Kidney epithelial cell (primary cell): ENCODE results near the gene SLC1A4. TPM values are rescaled to one million over a fixed set of nuclear protein-coding genes. Genes with fewer than 3 reads are reported as not detected.
A peak's percentile ranks its signal among the peaks of the same experiment; 100 is the strongest.
"Not testable (repeated sequence)": the region's sequence is repeated elsewhere in the genome, so short reads cannot be mapped to it uniquely, and the experiment has no call there.

ENCODE experiments used
- DNase-seq: peaks from one replicate; pipeline ENCODE4 v3.0.0-alpha.2; 2010; ENCODE audit warnings: low read depth
- H3K27me3 ChIP-seq: 2 replicates; pipeline ENCODE4 v1.6.0; 2011; ENCODE audit warnings: low read length; ENCODE audit not compliant: control insufficient read depth, insufficient read depth
- H3K36me3 ChIP-seq: 2 replicates; pipeline ENCODE4 v1.5.1; 2011; ENCODE audit warnings: low read length; ENCODE audit not compliant: control insufficient read depth, insufficient read depth
- H3K4me3 ChIP-seq: 2 replicates; pipeline ENCODE4 v1.5.1; 2011; ENCODE audit warnings: low read depth, mild to moderate bottlenecking, control low read depth, low read length
- CTCF ChIP-seq: IDR thresholded peaks from 2 replicates; pipeline ENCODE4 v1.5.1; 2011; ENCODE audit warnings: mild to moderate bottlenecking, moderate library complexity, low read length, control low read depth, inconsistent platforms; ENCODE audit not compliant: insufficient read depth, poor library complexity, severe bottlenecking
- total RNA-seq: library from RNA; depleted of rRNA; stranded (reverse); fragments of >200 nt; gene quantifications from 2 replicates; pipeline ENCODE4 v1.2.3, GENCODE V29; 2015

Gene SLC1A4
- total RNA-seq, 1 donor from 2014 or later: 45.0 TPM

GRCh38 chr2:65015731-65016130, 26.5 kb downstream of the SLC1A4 start:
- no peak for TF ChIP-seq CTCF

GRCh38 chr2:65016789-65017188, 27.6 kb downstream of the SLC1A4 start:
- no peaks in the 10 kb centered on the region for H3K36me3 ChIP-seq

More at GRCh38 chr2:65015731-65016130, 26.5 kb downstream of the SLC1A4 start:
- Histone ChIP-seq H3K27me3 (no peaks in the 10 kb centered on the region), H3K36me3 (no peaks in the 10 kb centered on the region), H3K4me3 (no peak overlapping the region)
- no peak for DNase-seq

GRCh38 chr2:65017335-65017734, 28.1 kb downstream of the SLC1A4 start:
- DNase-seq: no peak
- peak; percentile 30 for TF ChIP-seq CTCF
- no peak overlapping the region for H3K4me3 ChIP-seq
- H3K27me3 ChIP-seq: no peaks in the 10 kb centered on the region
- no peaks in the 10 kb centered on the region for H3K36me3 ChIP-seq

More at GRCh38 chr2:65016789-65017188, 27.6 kb downstream of the SLC1A4 start:
- no peak for DNase-seq
- Histone ChIP-seq H3K4me3 (no peak overlapping the region), H3K27me3 (no peaks in the 10 kb centered on the region)
- no peak for TF ChIP-seq CTCF

GRCh38 chr2:65018141-65018582, 29.0 kb downstream of the SLC1A4 start:
- no peak overlapping the region for H3K4me3 ChIP-seq
- no peaks in the 10 kb centered on the region for H3K36me3 ChIP-seq
- no peaks in the 10 kb centered on the region for H3K27me3 ChIP-seq
- no peak for TF ChIP-seq CTCF
- no peak for DNase-seq

- no peaks in the 10 kb centered on the region for H3K36me3 ChIP-seq
- H3K4me3 ChIP-seq: no peak overlapping the region
- no peaks in the 10 kb centered on the region for H3K27me3 ChIP-seq
- no peak for TF ChIP-seq CTCF
- no peak for DNase-seq
Measured at GRCh38 chr2:65019010-65019409, 29.8 kb downstream of the SLC1A4 start.

- DNase-seq: no peak
- Histone ChIP-seq H3K4me3 (no peak overlapping the region), H3K36me3 (no peaks in the 10 kb centered on the region), H3K27me3 (no peaks in the 10 kb centered on the region)
- no peak for TF ChIP-seq CTCF
Measured at GRCh38 chr2:65019675-65020195, 30.5 kb downstream of the SLC1A4 start.

GRCh38 chr2:65020251-65020650, 31.1 kb downstream of the SLC1A4 start:
- not testable (repeated sequence) for H3K36me3 ChIP-seq, H3K27me3 ChIP-seq, H3K4me3 ChIP-seq, DNase-seq
